ENCODE data around the gene CDC42EP3.
A peak's percentile ranks its signal among the peaks of the same experiment; 100 is the strongest.

The CDC42EP3 gene

GRCh38 chr2:37636381-37637066 lies 34.9 kb downstream of the CDC42EP3 start:
- DNase-seq (ENCODE audit: low read depth): no peak

- peak; percentile 48 for DNase-seq (ENCODE audit: low read depth)
These were observed 35.7 kb downstream of the CDC42EP3 start for GRCh38 chr2:37635504-37636380.

DNA sequence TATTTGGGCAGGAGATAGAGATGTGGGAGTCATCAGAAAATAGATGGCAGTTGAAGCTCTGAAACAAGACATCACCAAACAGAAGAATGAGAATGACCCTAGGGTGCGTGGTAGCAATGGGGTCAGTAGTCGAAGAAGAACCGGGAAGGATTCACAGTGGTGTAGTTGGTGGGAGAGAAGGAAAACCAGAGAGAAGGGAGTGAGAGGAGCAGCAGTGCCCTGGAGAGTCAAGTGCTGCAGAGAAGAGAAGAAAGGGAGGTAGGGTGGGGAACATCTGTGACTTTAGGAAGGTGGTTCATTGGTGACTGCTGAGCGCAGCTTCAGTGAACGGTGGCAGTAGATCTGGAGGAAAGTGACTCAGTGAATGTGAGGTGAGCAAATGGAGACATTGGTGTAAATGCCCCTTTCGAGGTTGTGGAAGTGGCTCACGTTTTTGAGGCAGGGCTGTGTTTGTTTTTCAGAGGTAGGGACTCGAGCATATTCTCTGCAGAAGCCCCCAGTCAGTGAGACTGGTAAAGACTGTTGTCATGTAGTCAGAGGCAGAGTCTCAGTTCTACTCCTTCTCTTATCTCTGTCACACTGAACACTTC lies 36.4 kb downstream of the CDC42EP3 start:
- no peak for DNase-seq (ENCODE audit: low read depth)

DNA sequence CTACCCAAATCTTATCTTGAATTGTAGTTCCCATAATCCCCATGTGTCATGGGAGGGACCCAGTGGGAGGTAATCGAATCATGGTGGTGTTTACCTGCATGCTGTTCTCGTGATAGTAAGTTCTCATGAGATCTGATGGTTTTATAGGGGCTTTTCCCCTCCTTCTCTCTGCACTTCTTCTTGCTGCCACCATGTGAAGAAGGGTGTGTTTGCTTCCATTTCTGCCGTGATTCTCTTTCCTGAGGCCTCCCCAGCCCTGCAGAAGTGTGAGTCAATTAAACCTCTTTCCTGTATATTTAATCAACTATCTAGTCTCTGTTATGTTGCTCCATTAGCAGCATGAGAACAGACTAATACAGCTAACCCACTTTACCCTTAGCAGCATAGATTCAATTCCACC lies 37.6 kb downstream of the CDC42EP3 start:
- no peak for DNase-seq (ENCODE audit: low read depth)

DNA sequence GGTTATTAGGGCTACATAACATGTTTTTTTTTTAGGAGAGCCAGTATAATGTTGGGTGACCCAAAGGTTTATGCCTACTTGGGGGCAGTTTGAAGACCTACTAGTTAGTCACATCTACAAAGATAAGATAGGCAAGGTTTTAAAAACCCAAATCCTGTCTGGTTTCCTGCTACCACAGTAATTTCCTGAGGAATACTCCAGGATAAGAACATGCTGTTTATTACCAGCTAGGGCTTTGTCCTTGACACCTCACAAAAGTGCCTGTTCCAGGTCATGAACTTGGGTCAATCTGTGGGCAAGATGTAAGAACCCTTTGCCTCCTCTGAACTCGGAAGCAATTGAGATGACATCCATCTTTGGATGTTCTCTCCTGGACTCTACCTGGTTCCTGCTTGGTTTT lies 38.2 kb downstream of the CDC42EP3 start:
- DNase-seq (ENCODE audit: low read depth): no peak

DNA sequence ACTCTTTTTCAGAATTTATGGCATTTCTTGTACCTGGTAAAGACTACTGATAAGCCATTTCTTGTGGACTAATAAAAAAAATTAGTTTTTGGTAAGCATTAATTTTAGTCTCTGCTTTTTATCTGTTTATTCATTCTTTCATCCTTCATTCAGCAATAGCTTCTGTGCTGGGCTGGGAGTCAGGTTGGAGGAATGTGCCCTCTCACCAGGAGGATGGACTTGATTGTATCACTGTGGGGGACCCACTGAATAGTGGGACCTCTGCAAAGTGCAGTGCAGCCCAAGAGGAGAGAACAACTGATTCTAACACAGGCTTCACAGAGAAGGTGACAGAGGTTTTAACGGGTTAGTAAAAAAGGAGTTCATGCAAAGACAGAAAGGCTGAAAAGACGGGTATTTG lies 39.1 kb downstream of the CDC42EP3 start:
- DNase-seq (ENCODE audit: low read depth): no peak

DNA sequence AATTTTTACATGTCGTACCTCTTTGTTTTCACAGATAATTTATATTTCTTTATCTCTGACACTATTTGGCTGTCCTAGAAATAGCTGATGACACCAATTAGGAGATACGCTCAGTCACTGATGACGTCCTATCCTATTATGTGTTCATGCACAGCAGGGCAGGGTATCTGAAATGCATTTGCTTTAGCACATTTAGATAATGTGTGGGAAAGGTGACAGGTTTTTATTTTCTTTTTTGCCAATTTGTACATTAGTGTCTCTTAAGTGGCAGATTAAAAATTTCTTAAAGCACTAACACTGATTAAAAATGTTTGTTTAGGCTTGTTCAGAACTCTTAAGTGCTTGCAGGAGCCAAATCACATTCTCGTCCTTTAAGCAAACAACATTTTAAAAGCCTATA lies 39.7 kb downstream of the CDC42EP3 start:
- DNase-seq (ENCODE audit: low read depth): no peak

- no peak for DNase-seq (ENCODE audit: low read depth)
These were observed 40.1 kb downstream of the CDC42EP3 start for GRCh38 chr2:37631292-37631691.

GRCh38 chr2:37630776-37631175 lies 40.7 kb downstream of the CDC42EP3 start:
- no peak for DNase-seq (ENCODE audit: low read depth)

- no peak for DNase-seq (ENCODE audit: low read depth)
These were observed 41.1 kb downstream of the CDC42EP3 start for GRCh38 chr2:37630301-37630700.

- no peak for DNase-seq (ENCODE audit: low read depth)
These were observed 41.9 kb downstream of the CDC42EP3 start for GRCh38 chr2:37629529-37629928.

DNA sequence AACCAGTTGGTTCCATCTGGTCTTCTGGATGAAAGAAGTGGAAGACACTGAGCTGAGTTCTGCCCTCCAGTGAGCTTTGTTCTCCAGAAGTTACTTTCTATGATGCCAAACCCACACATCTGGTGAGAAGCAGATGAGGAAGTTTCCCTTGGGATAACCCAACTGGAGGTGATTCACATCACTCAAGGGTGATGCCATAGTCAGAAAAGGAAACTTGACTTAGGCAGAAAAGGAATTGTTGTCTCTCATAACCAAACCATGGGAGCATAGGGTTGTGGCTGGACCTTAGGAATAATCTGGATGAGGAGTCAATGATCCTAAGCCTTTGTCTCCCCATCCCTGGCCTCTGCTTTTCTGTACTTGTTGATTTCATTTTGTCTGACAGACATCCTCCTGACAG lies 43.7 kb downstream of the CDC42EP3 start:
- no peak for DNase-seq (ENCODE audit: low read depth)

DNA sequence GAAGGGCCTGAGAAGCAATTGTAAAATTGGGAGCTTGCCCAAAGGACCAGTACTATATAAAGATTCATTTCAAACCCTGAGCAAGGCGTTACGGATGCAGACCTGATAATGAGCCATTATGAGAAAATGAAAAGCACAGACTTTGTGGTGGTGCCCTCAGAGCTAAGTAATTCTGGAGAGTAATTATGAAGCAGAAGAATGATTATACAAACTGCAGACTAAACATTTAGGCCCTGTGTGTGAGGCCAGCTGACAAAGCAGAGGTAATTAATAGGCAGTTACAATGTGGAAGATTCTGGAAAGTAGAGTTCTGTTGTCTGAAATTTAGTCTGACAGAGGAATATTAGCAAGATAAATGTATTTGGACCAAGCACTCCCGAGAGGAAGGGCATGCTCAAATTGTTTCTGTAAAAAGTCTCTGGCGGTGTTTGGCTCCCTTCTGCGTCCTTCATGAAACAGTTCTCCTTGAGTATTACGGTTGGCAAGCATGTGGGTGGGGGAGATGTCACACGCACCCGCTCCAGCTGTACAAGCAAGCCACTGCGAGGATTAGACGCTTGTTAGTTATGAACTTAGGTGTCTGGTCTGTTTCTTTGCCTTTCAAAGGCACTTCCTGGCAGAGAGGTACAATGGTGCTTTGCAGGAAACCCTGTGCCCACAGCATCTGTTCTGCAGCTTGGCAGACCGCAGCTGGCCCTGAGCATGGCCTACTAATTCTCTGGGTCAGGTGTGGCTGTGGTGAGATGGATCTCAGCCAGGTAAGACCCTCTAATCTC lies 45.5 kb downstream of the CDC42EP3 start:
- DNase-seq (ENCODE audit: low read depth): no peak

DNA sequence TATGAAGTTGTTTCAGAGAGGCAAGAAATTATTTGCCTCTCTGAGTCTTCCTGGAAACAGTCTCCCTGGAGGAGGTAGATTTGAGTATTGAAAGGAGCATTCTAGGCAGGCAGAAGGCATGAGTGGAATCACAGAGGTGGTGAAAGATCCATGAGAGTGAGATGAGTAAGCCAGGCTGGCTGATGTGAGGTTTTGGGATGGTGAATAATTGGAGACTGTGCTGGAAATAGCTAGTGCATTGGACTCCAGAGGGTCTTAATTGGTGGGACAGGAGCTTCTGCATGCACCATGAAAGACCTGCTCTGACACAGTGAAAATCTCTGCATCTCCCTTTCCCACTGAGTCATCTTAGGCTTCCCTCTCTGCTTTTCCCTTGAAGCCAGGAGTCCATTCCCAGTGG lies 46.3 kb downstream of the CDC42EP3 start:
- no peak for DNase-seq (ENCODE audit: low read depth)

DNA sequence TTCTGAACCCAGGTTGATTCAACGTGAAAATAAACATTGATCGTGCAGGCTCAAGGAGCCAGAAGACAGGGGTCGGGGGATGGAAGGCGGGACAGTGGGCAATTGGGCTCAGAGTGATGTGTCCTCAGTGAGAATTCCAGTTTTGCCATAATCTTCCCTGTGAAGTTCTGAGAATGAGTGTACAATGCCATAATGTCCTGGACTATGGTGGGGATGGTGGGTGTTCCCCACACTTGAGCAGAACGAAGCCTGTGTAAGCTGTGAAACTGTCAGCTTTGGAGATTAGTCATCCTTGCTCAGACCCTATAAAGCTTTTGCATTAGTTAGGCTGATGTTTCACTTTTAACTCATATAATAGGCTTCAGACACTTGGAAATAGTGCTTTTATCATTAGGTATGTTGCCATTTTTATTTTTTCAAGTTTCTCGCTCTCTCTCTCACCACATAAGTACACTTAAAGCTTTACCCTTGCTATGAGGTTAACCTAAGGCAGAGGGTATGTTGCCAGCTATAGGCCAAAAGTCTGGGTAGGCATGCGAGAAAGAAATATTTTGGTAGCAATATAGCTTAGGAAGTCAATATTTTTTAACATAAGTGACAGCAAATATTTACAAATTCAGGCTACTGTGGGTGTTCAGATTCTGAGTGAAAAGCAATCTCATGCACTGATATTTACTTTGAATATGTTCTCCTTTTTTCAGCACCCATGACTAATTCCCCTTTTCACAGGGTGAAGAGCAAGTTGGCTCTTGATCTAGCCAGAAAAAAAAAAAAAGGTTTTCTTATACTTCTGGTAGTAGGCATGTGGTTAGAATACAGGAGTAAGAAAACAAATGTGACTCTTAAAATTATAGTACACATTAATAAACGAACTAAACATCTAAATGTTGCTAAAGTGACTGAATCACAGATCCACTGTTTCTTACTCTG lies 47.2 kb downstream of the CDC42EP3 start:
- no peak for DNase-seq (ENCODE audit: low read depth)

DNA sequence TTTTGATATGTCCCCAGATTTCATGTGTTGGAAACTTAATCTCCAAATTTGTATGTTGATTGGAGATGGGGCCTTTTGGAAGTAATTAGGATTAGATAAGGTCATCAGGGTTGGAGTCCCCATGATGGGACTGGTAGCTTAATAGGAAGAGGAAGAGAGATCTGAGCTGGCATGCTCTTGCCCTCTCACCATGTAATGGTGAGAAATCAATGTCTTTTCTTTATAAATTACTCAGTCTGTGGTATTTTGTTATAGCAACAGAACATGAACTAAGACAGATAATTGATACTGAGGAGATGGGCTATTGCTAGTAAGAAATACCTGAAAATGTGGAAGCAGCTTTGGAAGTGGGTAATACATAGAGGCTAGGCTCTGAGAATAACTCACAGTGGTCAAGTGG lies 48.0 kb downstream of the CDC42EP3 start:
- no peak for DNase-seq (ENCODE audit: low read depth)

GRCh38 chr2:37622450-37623100 lies 48.9 kb downstream of the CDC42EP3 start:
- DNase-seq (ENCODE audit: low read depth): no peak

DNA sequence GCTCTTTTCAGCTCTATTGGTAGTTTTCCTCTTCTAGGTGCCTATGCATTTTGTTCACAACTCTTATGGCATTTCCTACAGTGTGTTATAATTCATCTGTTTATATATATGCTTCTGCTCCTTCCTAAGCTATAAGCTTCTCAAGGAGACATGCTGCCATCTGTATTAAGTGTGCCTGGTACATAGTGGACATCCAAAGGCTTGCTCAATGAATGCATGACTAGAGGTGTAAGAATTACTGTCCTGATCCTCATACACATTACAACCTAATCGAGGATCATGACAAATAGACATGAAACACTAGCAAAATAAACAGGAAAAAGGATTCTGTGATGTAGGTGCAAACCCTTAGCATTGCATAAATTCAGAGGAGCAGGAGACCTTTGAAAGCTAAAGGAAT lies 50.2 kb downstream of the CDC42EP3 start:
- DNase-seq (ENCODE audit: low read depth): no peak

DNA sequence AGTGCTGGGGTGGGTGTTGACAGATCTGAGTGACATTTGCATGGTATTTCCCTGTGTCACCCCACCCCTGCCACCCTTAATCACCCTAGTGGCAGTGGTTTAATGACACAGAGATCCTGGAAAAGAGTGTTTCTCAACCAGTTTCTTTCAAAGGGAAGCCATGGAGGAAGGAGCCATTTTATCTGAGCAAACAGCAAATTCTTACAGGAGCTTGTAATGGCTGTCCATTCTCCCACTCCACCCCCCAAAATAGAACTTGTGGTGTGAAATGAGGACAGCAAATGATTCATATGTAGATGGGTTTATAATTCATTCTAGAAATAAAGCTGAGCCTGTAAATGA lies 51.5 kb downstream of the CDC42EP3 start:
- DNase-seq (ENCODE audit: low read depth): no peak

GRCh38 chr2:37619230-37619958 lies 52.0 kb downstream of the CDC42EP3 start:
- no peak for DNase-seq (ENCODE audit: low read depth)

All from stimulated activated CD8-positive, alpha-beta memory T cell treated with anti-CD3 and anti-CD28 coated beads, Interleukin-15, amount 100 ng/mL, for 1 hour (primary cell).